ENCODE results near the gene ATP2B1. TPM values are rescaled to one million over a fixed set of nuclear protein-coding genes. Genes with fewer than 3 reads are reported as not detected.
A peak's percentile ranks its signal among the peaks of the same experiment; 100 is the strongest.

ATP2B1 gene
- total RNA-seq, 2 experiments from 2014 or later = 10.8 to 13.0 TPM

- no peaks in the 10 kb centered on the region for H3K27me3 Mint-ChIP-seq (ENCODE audit: low read depth)
- H3K27ac Mint-ChIP-seq = peak overlapping the region; percentile 70
- peak; percentile 39 for DNase-seq
- H3K36me3 Mint-ChIP-seq (ENCODE audit: low read depth) = peaks cover 1% of the 10 kb centered on the region
- peak overlapping the region; percentile 79 for H3K4me3 Mint-ChIP-seq
- intact Hi-C loops (cut with micrococcal nuclease) = loop anchor here (1.0 to 2.0 kb wide), 16 partner anchors 46 to 1675 kb away; partner anchors contain the start of genes CEP290, DUSP6, POC1B and TMTC3
- CTCF ChIA-PET = interaction anchor here (0.7 to 1.6 kb wide), 4 partner anchors 10 to 90 kb away, joined by 3 to 4 read pairs (median 3); no protein-coding TSS in a partner anchor
- H3K4me1 Mint-ChIP-seq (ENCODE audit: low read depth) = peaks cover 27% of the 10 kb centered on the region
- peaks cover 11% of the 10 kb centered on the region for H3K9me3 Mint-ChIP-seq
Observed at GRCh38 chr12:89709995-89710872, 1.6 kb upstream of the ATP2B1 start.

GRCh38 chr12:89709157-89709994 is 738 bp upstream of the ATP2B1 start:
- intact Hi-C loops (cut with micrococcal nuclease) = loop anchor here (1.0 to 2.0 kb wide), 16 partner anchors 46 to 1675 kb away; partner anchors contain the start of genes CEP290, DUSP6, POC1B and TMTC3
- peak; percentile 99 for DNase-seq
- CTCF ChIA-PET = interaction anchor here (0.5 to 1.6 kb wide), 7 partner anchors 9 to 462 kb away, joined by 3 to 6 read pairs (median 3); no protein-coding TSS in a partner anchor
- H3K27me3 Mint-ChIP-seq (ENCODE audit: low read depth) = no peaks in the 10 kb centered on the region
- H3K4me1 Mint-ChIP-seq (ENCODE audit: low read depth) = peaks cover 32% of the 10 kb centered on the region
- H3K4me3 Mint-ChIP-seq = peak overlapping the region; percentile 79
- peaks cover 2% of the 10 kb centered on the region for H3K9me3 Mint-ChIP-seq
- peaks cover 1% of the 10 kb centered on the region for H3K36me3 Mint-ChIP-seq (ENCODE audit: low read depth)
- H3K27ac Mint-ChIP-seq = peak overlapping the region; percentile 71

- H3K4me3 Mint-ChIP-seq = peak overlapping the region; percentile 93
- no peaks in the 10 kb centered on the region for H3K9me3 Mint-ChIP-seq
- peak overlapping the region; percentile 79 for H3K27ac Mint-ChIP-seq
- H3K36me3 Mint-ChIP-seq (ENCODE audit: low read depth) = peaks cover 1% of the 10 kb centered on the region
- CTCF ChIA-PET = interaction anchor here (1.5 kb wide), 1 partner anchor 45 kb away, joined by 6 read pairs; no protein-coding TSS in a partner anchor
- intact Hi-C loops (cut with micrococcal nuclease) = loop anchor here (1.0 to 2.0 kb wide), 6 partner anchors 165 to 1673 kb away; a partner anchor contains a TSS
- H3K4me1 Mint-ChIP-seq (ENCODE audit: low read depth) = peaks cover 35% of the 10 kb centered on the region
- DNase-seq = peak; percentile 46
- no peaks in the 10 kb centered on the region for H3K27me3 Mint-ChIP-seq (ENCODE audit: low read depth)
Observed at GRCh38 chr12:89707703-89708564, 704 bp downstream of the ATP2B1 start.

- H3K4me3 Mint-ChIP-seq = peak overlapping the region; percentile 93
- H3K9me3 Mint-ChIP-seq = no peaks in the 10 kb centered on the region
- DNase-seq = no peak
- peak overlapping the region; percentile 79 for H3K27ac Mint-ChIP-seq
- H3K27me3 Mint-ChIP-seq (ENCODE audit: low read depth) = no peaks in the 10 kb centered on the region
- peaks cover 1% of the 10 kb centered on the region for H3K36me3 Mint-ChIP-seq (ENCODE audit: low read depth)
- intact Hi-C loops (cut with micrococcal nuclease) = no loop called here
- CTCF ChIA-PET = interaction anchor here (0.5 to 1.1 kb wide), 4 partner anchors 39 to 397 kb away, joined by 3 to 4 read pairs (median 3); no protein-coding TSS in a partner anchor
- H3K4me1 Mint-ChIP-seq (ENCODE audit: low read depth) = peaks cover 38% of the 10 kb centered on the region
Observed at GRCh38 chr12:89706986-89707702, 1.5 kb downstream of the ATP2B1 start.

- CTCF ChIA-PET = interaction anchor here (0.5 to 1.3 kb wide), 6 partner anchors 12 to 397 kb away, joined by 3 to 4 read pairs (median 3); no protein-coding TSS in a partner anchor
- Mint-ChIP-seq H3K36me3 (ENCODE audit: low read depth) (peaks cover 1% of the 10 kb centered on the region), H3K27ac (no peak overlapping the region), H3K4me3 (peak overlapping the region; percentile 93), H3K4me1 (ENCODE audit: low read depth) (peaks cover 43% of the 10 kb centered on the region), H3K27me3 (ENCODE audit: low read depth) (no peaks in the 10 kb centered on the region), H3K9me3 (no peaks in the 10 kb centered on the region)
- no peak for DNase-seq
- intact Hi-C loops (cut with micrococcal nuclease) = no loop called here
Observed at GRCh38 chr12:89706551-89706950, 2.1 kb downstream of the ATP2B1 start.

- Mint-ChIP-seq H3K27me3 (ENCODE audit: low read depth) (no peaks in the 10 kb centered on the region), H3K27ac (no peak overlapping the region), H3K36me3 (ENCODE audit: low read depth) (peaks cover 1% of the 10 kb centered on the region), H3K4me1 (ENCODE audit: low read depth) (peaks cover 50% of the 10 kb centered on the region), H3K4me3 (no peak overlapping the region), H3K9me3 (no peaks in the 10 kb centered on the region)
- no peak for DNase-seq
- CTCF ChIA-PET = no interaction called here
- intact Hi-C loops (cut with micrococcal nuclease) = no loop called here
Observed at GRCh38 chr12:89704457-89704856, 4.2 kb downstream of the ATP2B1 start.

GRCh38 chr12:89703768-89704167 is 4.9 kb downstream of the ATP2B1 start:
- Mint-ChIP-seq H3K36me3 (ENCODE audit: low read depth) (peaks cover 1% of the 10 kb centered on the region), H3K9me3 (no peaks in the 10 kb centered on the region), H3K27ac (no peak overlapping the region), H3K27me3 (ENCODE audit: low read depth) (no peaks in the 10 kb centered on the region), H3K4me3 (no peak overlapping the region), H3K4me1 (ENCODE audit: low read depth) (peaks cover 53% of the 10 kb centered on the region)
- CTCF ChIA-PET = no interaction called here
- intact Hi-C loops (cut with micrococcal nuclease) = no loop called here
- no peak for DNase-seq

GRCh38 chr12:89702503-89702902 is 6.1 kb downstream of the ATP2B1 start:
- Mint-ChIP-seq H3K4me1 (ENCODE audit: low read depth) (peaks cover 64% of the 10 kb centered on the region), H3K9me3 (no peaks in the 10 kb centered on the region), H3K36me3 (ENCODE audit: low read depth) (no peaks in the 10 kb centered on the region), H3K27ac (no peak overlapping the region), H3K4me3 (no peak overlapping the region), H3K27me3 (ENCODE audit: low read depth) (no peaks in the 10 kb centered on the region)
- intact Hi-C loops (cut with micrococcal nuclease) = no loop called here
- CTCF ChIA-PET = no interaction called here
- no peak for DNase-seq

- Mint-ChIP-seq H3K36me3 (ENCODE audit: low read depth) (no peaks in the 10 kb centered on the region), H3K27ac (no peak overlapping the region), H3K4me1 (ENCODE audit: low read depth) (peaks cover 67% of the 10 kb centered on the region), H3K4me3 (no peak overlapping the region), H3K27me3 (ENCODE audit: low read depth) (no peaks in the 10 kb centered on the region), H3K9me3 (no peaks in the 10 kb centered on the region)
- CTCF ChIA-PET = interaction anchor here (0.7 to 0.9 kb wide), 3 partner anchors 12 to 158 kb away, joined by 3 to 4 read pairs (median 3); no protein-coding TSS in a partner anchor
- intact Hi-C loops (cut with micrococcal nuclease) = loop anchor here (1.0 kb wide), 1 partner anchor 158 kb away; no protein-coding TSS in a partner anchor
- peak; percentile 22 for DNase-seq
Observed at GRCh38 chr12:89701606-89702206, 6.9 kb downstream of the ATP2B1 start.

- CTCF ChIA-PET = interaction anchor here (1.5 kb wide), 1 partner anchor 9 kb away, joined by 3 read pairs; no protein-coding TSS in a partner anchor
- DNase-seq = no peak
- H3K27ac Mint-ChIP-seq = no peak overlapping the region
- H3K27me3 Mint-ChIP-seq (ENCODE audit: low read depth) = no peaks in the 10 kb centered on the region
- peaks cover 63% of the 10 kb centered on the region for H3K4me1 Mint-ChIP-seq (ENCODE audit: low read depth)
- intact Hi-C loops (cut with micrococcal nuclease) = no loop called here
- H3K4me3 Mint-ChIP-seq = no peak overlapping the region
- H3K36me3 Mint-ChIP-seq (ENCODE audit: low read depth) = no peaks in the 10 kb centered on the region
- no peaks in the 10 kb centered on the region for H3K9me3 Mint-ChIP-seq
Observed at GRCh38 chr12:89700191-89700810, 8.3 kb downstream of the ATP2B1 start.
